Endometrium (tissue), 2 donors: ENCODE measurements around the gene DRD4.

ENCODE experiments used
- FAIRE-seq: peaks from 2 replicates; lab custom pipeline; 2012; peaks lifted over from hg19 to GRCh38; lab: Jason Lieb, UNC
- donor health status: control.
- donor health status: control.

DRD4 gene

GRCh38 chr11:636511-637332, at the start of gene DRD4:
DRD4 (plus strand) TSS chr11:637269; CDS start chr11:637305, 36 bp downstream.
- no peak for FAIRE-seq

GRCh38 chr11:587546-587945, 49.5 kb upstream of the DRD4 start:
- FAIRE-seq, result no peak

- no peak for FAIRE-seq
These were observed 49.1 kb upstream of the DRD4 start for GRCh38 chr11:587978-588380.

GRCh38 chr11:589798-590197, 47.3 kb upstream of the DRD4 start:
- no peak for FAIRE-seq

GRCh38 chr11:590997-591396, 46.1 kb upstream of the DRD4 start:
- FAIRE-seq, result no peak

- FAIRE-seq, result no peak
These were observed 44.6 kb upstream of the DRD4 start for GRCh38 chr11:592501-592900.

- no peak for FAIRE-seq
These were observed 44.2 kb upstream of the DRD4 start for GRCh38 chr11:592918-593317.

- FAIRE-seq, result no peak
These were observed 43.7 kb upstream of the DRD4 start for GRCh38 chr11:593347-593746.

GRCh38 chr11:595400-595799, 41.7 kb upstream of the DRD4 start:
- FAIRE-seq, result no peak

- FAIRE-seq, result no peak
These were observed 40.7 kb upstream of the DRD4 start for GRCh38 chr11:596374-596773.

GRCh38 chr11:597166-597725, 39.8 kb upstream of the DRD4 start:
- FAIRE-seq, result no peak

- no peak for FAIRE-seq
These were observed 38.9 kb upstream of the DRD4 start for GRCh38 chr11:598005-598680.

- no peak for FAIRE-seq
These were observed 35.4 kb upstream of the DRD4 start for GRCh38 chr11:601573-602245.

- no peak for FAIRE-seq
These were observed 33.9 kb upstream of the DRD4 start for GRCh38 chr11:603154-603553.

GRCh38 chr11:605286-606129, 31.6 kb upstream of the DRD4 start:
- no peak for FAIRE-seq

- FAIRE-seq, result no peak
These were observed 30.8 kb upstream of the DRD4 start for GRCh38 chr11:606245-606644.

- FAIRE-seq, result no peak
These were observed 29.9 kb upstream of the DRD4 start for GRCh38 chr11:607020-607780.

- no peak for FAIRE-seq
These were observed 29.0 kb upstream of the DRD4 start for GRCh38 chr11:607971-608659.

- no peak for FAIRE-seq
These were observed 28.2 kb upstream of the DRD4 start for GRCh38 chr11:608791-609251.

GRCh38 chr11:609341-609811, 27.7 kb upstream of the DRD4 start:
- no peak for FAIRE-seq
